Left colon (tissue), 2 donors: ENCODE measurements around the gene CLN6. TPM values are rescaled to one million over a fixed set of nuclear protein-coding genes. Genes with fewer than 3 reads are reported as not detected.
"Not testable (repeated sequence)": the region's sequence is repeated elsewhere in the genome, so short reads cannot be mapped to it uniquely, and the experiment has no call there.

ENCODE experiments used
- ATAC-seq: fragments of 200-7000 bp; cut with Tn5 transposase; one replicate; pipeline ENCODE4 v1.9.1; 2020; ENCODE audit warnings: mild to moderate bottlenecking, moderate library complexity
- DNase-seq, 2 donors: peaks; one replicate each; pipeline ENCODE4 v3.0.0-alpha.2; 2020
- intact Hi-C, 2 donors: fragments of 100-400 bp; cut with DNase I in 1 of 2; cut with micrococcal nuclease in 1 of 2; formaldehyde crosslinking; loops; one replicate each; pipeline versions ENCODE4 v1.11.2 to v1.14.0; 2022; cut with DNase I, micrococcal nuclease
- total RNA-seq, 2 donors: library from RNA; stranded (reverse); fragmentation: NEBNext Ultra II Directional; extraction: Animal tissue kit (Norgen Biotek cat#: 25700); gene quantifications; one replicate each; pipeline ENCODE4 v1.2.1, GENCODE V29; 2021
- donor health status: DM: no; HTN: no; CAD: no.
- donor health status: DM: yes; HTN: yes; CAD: no.

Gene CLN6
- total RNA-seq, 2 donors from 2014 or later, result 24.6 to 32.2 TPM

- no peak for DNase-seq
- ATAC-seq, result no peak
- intact Hi-C loops, result loop anchor here in 1 of 2 donors (10.0 kb wide), 1 partner anchor 347 kb away; no protein-coding TSS in a partner anchor
Measured at GRCh38 chr15:68211656-68212320, 17.7 kb downstream of the CLN6 start.

- peak; percentile 58 to 78 for DNase-seq
- intact Hi-C loops, result loop anchor here in 1 of 2 donors (10.0 kb wide), 1 partner anchor 346 kb away; no protein-coding TSS in a partner anchor
- peak; percentile 38 for ATAC-seq
Measured at GRCh38 chr15:68210821-68211655, 18.5 kb downstream of the CLN6 start.

GRCh38 chr15:68210409-68210756 lies 19.1 kb downstream of the CLN6 start:
- intact Hi-C loops, result loop anchor here in 1 of 2 donors (10.0 kb wide), 1 partner anchor 346 kb away; no protein-coding TSS in a partner anchor

DNA sequence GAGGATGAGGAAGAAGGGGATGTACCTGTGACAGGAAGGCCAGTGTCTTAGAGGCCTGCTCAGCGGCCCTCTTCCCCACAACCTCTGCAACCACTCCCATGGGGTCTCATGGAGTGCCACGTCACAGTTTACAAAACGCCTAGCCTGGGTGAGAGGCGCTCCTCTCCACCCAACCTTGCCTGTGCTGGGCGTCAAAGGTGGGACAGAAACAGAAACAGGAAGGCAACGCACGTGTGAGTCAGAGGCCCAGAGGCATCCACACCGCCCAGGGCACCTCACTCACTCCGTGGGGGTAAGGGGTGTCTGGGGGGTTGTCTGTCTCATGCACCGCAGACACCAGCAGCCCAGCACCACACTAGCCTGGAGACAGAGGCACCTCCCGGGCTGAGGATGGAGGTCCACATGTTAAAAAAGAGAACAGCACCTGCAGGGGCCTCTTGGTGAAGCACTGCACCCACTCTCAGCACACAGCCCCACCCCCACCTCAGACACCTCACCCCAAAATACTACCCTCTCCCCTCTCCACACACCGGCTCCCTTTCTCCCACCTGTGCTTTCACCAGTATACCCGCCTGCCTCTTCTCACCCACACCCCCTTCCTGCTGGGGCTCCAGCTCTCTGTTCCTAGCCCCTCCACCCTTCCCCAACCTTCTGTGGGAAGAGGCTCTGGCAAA lies 19.7 kb downstream of the CLN6 start:
- intact Hi-C loops, result loop anchor here in 1 of 2 donors (10.0 kb wide), 1 partner anchor 345 kb away; no protein-coding TSS in a partner anchor

More at GRCh38 chr15:68210409-68210756, 19.1 kb downstream of the CLN6 start:
- DNase-seq, result no peak
- ATAC-seq, result no peak

GRCh38 chr15:68209272-68209671 lies 20.3 kb downstream of the CLN6 start:
- intact Hi-C loops, result no loop called here
- DNase-seq (no peak), ATAC-seq (no peak)

More for the DNA sequence above, 19.7 kb downstream of the CLN6 start:
- ATAC-seq (no peak), DNase-seq (no peak)

GRCh38 chr15:68208636-68209240 lies 20.8 kb downstream of the CLN6 start:
- DNase-seq, result no peak
- intact Hi-C loops, result no loop called here
- no peak for ATAC-seq

DNA sequence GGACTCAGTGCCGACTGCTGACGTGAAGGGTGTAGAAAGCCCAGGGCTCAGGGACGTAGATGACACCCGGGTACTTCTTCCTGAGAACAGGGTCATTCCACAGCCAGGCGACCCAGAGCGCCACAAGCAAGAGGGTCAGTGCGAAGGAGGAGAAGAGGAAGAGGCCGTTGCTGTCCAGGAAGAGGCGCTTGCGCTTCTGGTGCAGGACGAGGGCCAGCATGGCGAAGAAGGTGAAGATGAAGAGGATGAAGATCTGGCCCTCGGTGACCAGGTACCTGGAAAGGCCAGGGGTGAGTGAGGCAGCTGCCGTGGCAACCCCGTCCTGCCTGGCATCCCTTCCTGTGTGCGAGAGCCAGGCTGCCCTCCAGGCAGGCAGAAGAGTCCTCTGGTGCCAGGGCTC lies 21.4 kb downstream of the CLN6 start:
- no peak for DNase-seq
- intact Hi-C loops, result no loop called here
- ATAC-seq, result no peak

DNA sequence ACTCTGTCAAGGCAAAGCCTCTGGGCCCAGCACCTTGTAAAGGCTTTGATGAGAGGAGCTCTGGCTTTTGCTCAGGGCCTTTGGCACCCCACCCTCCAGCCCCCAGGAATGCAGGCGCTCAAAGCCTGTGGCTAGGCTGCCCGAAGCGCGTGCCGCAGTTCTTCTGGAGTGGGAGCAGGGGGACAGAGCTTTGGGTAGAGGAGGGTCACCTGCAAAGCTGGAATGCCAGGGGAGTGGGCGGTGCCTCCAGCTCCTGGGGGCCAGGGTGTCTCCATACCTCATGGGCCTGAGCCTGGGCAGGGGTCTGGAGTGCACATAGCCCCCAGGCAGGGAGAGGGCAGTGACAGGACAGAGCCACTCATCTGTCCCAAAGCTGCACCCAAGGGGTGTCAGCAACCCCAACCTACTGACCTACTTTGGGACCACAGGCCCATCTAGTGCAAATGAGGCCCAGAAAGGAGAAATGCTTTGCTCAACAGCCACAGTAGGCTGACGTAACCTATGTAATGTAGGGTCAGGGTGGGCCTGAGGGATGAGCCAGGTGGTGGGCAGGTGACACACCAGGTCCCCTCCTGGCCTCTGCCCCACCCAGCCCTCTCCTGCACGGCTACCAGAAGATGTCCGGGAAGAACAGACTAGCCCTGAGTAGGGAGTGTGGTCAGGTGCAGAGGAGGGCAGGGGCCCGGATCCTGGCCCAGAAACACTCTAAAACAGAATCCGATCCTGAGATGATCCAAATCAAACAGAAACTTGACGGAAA lies 22.2 kb downstream of the CLN6 start:
- intact Hi-C loops, result no loop called here
- ATAC-seq (no peak), DNase-seq (no peak)

- no peak for DNase-seq
Measured at GRCh38 chr15:68206711-68207151, 22.8 kb downstream of the CLN6 start.

DNA sequence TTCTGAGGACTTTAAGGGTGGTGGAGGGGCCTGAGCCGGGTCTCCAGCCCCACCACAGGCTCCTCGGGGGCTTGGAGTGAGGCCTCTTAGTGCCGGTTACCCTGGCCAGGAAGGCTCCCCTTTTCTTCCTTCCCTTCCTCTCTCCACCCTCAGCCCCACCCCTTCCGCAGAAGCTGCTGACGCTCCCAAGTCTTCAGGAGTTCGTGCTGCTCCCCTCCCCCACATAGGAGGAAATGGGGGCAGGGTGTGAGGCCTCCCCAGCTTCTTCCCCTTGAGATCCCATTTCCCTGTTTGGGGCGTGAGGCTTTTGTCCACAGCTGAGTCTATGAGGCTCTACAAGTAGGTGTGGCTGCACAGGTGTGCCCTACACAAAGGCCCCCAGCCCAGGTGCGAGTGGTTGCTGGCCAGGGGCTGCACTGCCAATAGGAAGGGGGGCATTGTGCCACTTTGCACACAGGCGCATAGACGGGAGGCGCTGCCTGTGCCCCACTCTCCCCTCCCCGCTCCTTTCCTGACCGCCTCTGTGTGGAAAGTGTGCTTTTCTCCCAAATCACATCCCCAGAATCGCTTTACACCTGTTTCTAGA lies 23.5 kb downstream of the CLN6 start:
- DNase-seq (peak; percentile 90 to 97), ATAC-seq (peak; percentile 84)
- intact Hi-C loops, result no loop called here

More at GRCh38 chr15:68206711-68207151, 22.8 kb downstream of the CLN6 start:
- intact Hi-C loops, result no loop called here
- no peak for ATAC-seq

- ATAC-seq, result peak; percentile 6
- intact Hi-C loops, result no loop called here
- DNase-seq, result no peak
Measured at GRCh38 chr15:68205558-68205944, 24.0 kb downstream of the CLN6 start.

- intact Hi-C loops, result no loop called here
- peak; percentile 84 for ATAC-seq
- peak; percentile 90 to 92 for DNase-seq
Measured at GRCh38 chr15:68204776-68205557, 24.6 kb downstream of the CLN6 start, which contains the start of gene CALML4. Gene CALML4 (minus strand): TSS chr15:68205332. CDS start chr15:68205247, 85 bp downstream.

- DNase-seq, result no peak
- intact Hi-C loops, result no loop called here
- ATAC-seq, result no peak
Measured at GRCh38 chr15:68204361-68204760, 25.2 kb downstream of the CLN6 start.

GRCh38 chr15:68203956-68204355 lies 25.6 kb downstream of the CLN6 start:
- intact Hi-C loops, result no loop called here
- ATAC-seq, result no peak
- DNase-seq, result no peak

DNA sequence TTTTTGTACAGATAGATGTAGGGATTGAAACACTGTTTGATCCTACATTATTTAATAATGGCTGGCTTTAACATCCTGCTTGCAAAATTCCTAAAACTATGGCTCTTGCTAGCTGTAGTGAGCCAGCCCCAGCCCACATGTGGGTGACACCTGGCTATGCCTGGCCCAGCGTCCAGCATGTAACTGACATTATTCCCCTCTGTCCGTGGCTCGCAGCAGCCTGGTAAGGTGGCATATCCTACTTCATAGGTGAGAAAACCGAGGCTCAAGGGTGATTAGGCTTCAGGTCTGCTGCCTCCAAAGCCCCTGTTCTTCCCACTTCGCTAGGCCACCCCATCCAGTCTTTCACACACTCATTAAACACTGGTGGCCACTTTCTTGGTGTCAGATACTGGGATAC lies 26.0 kb downstream of the CLN6 start:
- ATAC-seq (no peak), DNase-seq (no peak)
- intact Hi-C loops, result no loop called here

DNA sequence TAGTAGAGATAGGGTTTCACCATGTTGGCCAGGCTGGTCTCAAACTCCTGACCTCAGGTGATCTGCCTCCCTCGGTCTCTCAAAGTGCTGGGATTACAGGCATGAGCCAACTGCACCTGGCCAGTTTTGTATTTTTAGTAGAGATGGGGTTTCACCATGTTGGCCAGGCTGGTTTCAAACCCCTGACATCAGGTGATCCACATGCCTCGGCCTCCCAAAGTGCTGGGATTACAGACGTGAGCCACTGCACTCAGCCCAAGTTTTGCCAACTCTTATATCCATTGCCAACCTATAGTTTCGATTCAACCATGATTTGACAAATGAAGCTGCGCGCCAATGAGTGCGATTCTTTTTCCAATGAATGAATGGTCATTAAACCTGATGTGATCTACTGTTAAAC lies 26.5 kb downstream of the CLN6 start:
- ATAC-seq, DNase-seq, intact Hi-C loops: not testable (repeated sequence)

DNA sequence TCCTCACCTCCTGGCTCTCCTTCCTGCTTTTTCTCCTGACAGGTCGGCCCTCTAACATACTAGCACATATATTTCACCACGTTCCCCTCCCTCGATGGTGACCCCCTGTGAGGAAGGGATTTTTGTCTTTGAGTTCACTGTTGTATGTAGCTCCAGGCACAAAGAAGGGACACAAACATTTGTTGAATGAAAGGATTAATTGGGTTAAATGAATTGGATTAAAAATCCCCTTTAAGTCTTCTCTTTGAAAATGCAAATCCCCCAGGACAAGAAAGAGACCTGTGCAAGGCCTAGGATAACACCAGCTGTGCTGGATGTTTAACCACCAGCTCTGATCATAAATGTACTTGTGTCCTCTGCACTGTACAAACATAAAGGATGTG lies 27.7 kb downstream of the CLN6 start:
- intact Hi-C loops, result no loop called here
- ATAC-seq (no peak), DNase-seq (no peak)
